Dermis microvascular lymphatic vessel endothelial cell (primary cell): ENCODE measurements around the gene FBXO39. TPM values are rescaled to one million over a fixed set of nuclear protein-coding genes. Genes with fewer than 3 reads are reported as not detected.
A peak's percentile ranks its signal among the peaks of the same experiment; 100 is the strongest.
"Not testable (repeated sequence)": the region's sequence is repeated elsewhere in the genome, so short reads cannot be mapped to it uniquely, and the experiment has no call there.

Source experiments
- DNase-seq, 2 donors: peaks; one replicate each; pipeline versions ENCODE4 v3.0.0 to v3.0.0-alpha.2; 2010; ENCODE audit warnings: low read depth in 2 of 2
- total RNA-seq: library from RNA; depleted of rRNA; stranded (reverse); fragments of >200 nt; gene quantifications from 2 replicates; pipeline ENCODE4 v1.2.1, GENCODE V29; 2014

The FBXO39 gene
- 11.6 and 34.6 TPM in 2 replicates for total RNA-seq

GRCh38 chr17:6775871-6776405 lies at the start of gene FBXO39:
Gene FBXO39, plus strand, starts transcription at chr17:6776215. Its CDS starts 3,654 bp downstream, at chr17:6779869.
- no peak for DNase-seq

DNA sequence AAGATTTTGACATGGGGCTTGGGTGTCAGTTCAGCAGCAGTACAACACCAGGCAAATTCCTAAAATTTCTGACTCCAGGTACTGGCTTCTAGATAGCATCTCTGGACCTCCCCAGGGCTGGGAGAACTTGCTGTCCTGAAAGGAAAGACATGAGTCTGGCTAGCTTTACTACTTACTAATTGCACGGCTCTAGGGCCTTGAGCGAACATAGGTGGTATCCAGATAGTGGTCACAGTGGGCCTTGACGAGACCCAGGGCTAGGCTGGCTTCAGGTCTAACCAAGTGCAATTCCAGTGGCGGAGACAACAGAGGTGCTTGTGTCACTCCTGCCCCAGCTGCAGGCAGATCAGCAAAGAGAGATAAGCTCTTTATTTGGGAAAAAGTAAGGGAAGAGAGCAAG lies 46.5 kb upstream of the FBXO39 start:
- DNase-seq: no peak

- DNase-seq: not testable (repeated sequence)
These were observed 29.4 kb upstream of the FBXO39 start for GRCh38 chr17:6746665-6747064.

- DNase-seq: no peak
These were observed 27.4 kb upstream of the FBXO39 start for GRCh38 chr17:6748617-6749016.

GRCh38 chr17:6749519-6749918 lies 26.5 kb upstream of the FBXO39 start:
- peak in 1 of 2 donors; percentile 29 for DNase-seq

GRCh38 chr17:6752068-6752909 lies 23.7 kb upstream of the FBXO39 start:
- DNase-seq: peak; percentile 98

- peak; percentile 95 to 98 for DNase-seq
These were observed 23.0 kb upstream of the FBXO39 start for GRCh38 chr17:6753006-6753445.

DNA sequence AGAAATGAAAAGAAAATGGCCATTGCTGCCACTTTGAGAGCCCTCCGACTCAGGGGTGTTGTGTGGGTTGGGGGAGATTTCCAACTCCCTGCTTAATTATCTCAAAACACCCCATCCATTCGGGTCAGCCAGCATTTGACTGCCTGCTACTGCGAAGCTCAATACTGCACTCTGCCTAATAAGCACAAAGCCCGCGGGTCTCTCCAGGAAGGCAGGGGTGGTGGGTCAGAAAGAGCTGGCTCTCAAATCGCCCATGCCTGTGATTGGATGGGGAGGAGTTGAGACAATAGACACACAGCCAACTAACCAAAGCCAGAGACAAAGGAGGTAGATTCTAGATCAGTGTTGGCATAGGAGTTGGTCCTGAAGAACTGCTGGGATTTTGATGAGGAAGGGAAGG lies 22.5 kb upstream of the FBXO39 start:
- peak; percentile 70 to 79 for DNase-seq

DNA sequence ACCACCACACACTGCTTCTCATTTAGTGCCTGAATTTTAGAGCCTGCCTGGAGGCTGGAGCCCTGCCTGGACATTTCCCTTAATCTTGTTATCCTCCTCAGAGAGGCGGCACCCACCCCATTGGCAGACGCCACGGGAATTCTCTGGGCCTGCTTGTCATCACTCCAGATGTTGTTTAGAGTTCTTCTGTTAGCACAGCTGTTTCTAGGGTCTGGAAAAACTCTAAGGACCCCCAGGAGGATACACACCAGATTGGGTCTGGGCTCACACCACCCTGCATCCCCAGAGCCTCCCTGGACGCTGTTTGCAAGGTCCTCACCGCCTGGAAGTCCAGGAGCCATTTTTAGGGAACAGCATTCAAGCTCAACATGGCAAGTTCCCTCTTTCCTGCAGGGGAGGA lies 20.7 kb upstream of the FBXO39 start:
- DNase-seq: no peak

GRCh38 chr17:6755731-6756184 lies 20.3 kb upstream of the FBXO39 start, which contains the start of gene XAF1:
Gene XAF1, plus strand, starts transcription at chr17:6756046. Its CDS starts 33 bp downstream, at chr17:6756079.
- DNase-seq: peak in 1 of 2 donors; percentile 10

- no peak for DNase-seq
These were observed 19.5 kb upstream of the FBXO39 start for GRCh38 chr17:6756425-6757031.

DNA sequence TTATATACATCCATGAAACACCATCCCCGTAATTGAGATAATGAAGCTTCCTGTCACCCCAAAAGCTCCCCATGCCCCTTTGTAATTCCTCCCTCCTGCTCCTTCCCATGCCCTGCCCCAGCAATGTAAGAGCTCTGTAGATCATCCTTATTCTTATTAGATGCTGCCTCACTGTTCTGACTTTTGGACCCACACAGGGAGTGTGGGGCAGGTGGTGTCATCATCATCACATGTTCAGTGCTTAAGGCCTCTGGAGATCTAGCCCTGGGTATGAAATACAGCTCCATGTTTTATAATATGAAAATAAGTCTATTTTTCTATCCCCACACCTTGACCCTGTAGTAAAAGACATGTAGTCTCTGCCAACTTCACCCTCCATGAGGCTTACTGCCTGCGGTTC lies 18.3 kb upstream of the FBXO39 start:
- no peak for DNase-seq

GRCh38 chr17:6761779-6762178 lies 14.2 kb upstream of the FBXO39 start:
- no peak for DNase-seq

- DNase-seq: no peak
These were observed 7.6 kb upstream of the FBXO39 start for GRCh38 chr17:6768447-6768846.

DNA sequence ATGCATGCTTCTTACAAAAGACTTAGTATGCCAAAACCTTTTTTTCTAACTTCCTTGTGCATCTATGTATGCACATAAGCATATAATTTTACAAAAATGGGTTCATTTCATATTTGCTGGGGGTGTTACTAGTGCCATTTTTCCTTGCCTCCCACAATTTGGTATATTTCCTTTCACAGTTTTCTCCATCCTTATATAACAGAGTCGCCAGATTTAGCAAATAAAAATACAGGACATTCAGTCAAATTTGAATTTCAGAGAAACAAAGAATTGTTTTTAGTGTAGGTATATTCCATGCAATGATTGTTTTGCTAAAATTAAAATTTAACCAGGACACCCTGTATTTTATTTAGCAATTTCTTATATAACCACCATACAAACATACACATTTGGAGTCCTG lies 4.0 kb upstream of the FBXO39 start:
- no peak for DNase-seq

- not testable (repeated sequence) for DNase-seq
These were observed 1.1 kb upstream of the FBXO39 start for GRCh38 chr17:6774906-6775305.

DNA sequence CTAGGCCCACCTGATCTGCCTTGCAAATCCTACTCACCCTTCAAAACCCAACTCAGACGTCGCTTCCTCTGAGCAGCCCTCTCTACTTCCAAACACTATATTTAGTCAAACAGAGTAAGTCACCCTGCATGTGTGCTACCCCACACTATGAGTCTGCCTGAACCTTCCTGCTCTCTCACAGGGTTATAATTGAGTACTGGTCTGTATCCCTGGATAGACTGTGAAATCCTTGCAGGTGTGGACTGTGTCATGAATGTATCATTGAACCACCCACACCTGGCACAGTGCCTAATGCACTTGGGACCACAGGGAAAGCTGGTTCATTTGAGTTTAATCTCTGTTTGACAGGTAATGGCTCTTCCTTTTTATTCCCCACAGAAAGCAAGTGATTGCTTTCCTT lies 3.4 kb downstream of the FBXO39 start:
- DNase-seq: no peak

DNA sequence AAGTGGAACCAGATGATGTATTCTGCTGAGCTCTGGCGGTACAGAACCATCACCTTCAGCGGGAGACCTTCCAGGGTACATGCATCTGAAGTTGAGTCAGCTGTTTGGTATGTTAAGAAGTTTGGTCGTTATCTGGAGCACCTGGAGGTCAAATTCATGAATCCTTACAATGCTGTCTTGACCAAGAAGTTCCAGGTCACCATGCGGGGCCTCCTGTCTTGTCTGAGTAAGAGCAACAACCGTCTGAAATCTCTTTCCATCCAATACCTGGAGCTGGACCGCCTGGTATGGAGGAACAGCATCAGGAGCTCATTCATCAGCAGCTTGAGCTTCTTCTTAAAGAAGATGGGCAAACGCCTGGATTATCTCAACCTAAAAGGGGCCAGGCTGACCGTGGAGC lies 4.0 kb downstream of the FBXO39 start:
- no peak for DNase-seq

DNA sequence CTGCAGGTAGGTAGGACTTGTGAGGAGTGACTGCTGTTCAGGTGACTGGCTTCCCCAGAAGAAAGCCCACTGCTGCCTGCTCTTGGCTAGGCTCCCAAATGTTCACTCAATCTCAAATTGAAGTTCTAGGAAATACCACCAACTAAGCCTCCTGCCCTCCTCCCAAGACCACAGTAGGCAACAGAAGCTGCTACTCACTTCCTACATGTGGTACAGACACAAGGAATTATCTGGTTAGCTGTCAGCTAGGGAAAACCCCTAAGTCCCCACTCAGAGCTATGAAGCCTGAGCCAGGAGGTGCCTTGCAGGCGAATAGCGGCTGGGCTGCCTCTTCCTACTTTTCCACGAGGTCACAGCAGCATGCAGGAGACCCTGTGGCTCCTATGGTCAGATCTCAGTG lies 4.9 kb downstream of the FBXO39 start:
- no peak for DNase-seq

GRCh38 chr17:6782244-6782643 lies 6.2 kb downstream of the FBXO39 start:
- no peak for DNase-seq

- peak; percentile 80 to 90 for DNase-seq
These were observed 10.6 kb downstream of the FBXO39 start for GRCh38 chr17:6786618-6787017.

DNA sequence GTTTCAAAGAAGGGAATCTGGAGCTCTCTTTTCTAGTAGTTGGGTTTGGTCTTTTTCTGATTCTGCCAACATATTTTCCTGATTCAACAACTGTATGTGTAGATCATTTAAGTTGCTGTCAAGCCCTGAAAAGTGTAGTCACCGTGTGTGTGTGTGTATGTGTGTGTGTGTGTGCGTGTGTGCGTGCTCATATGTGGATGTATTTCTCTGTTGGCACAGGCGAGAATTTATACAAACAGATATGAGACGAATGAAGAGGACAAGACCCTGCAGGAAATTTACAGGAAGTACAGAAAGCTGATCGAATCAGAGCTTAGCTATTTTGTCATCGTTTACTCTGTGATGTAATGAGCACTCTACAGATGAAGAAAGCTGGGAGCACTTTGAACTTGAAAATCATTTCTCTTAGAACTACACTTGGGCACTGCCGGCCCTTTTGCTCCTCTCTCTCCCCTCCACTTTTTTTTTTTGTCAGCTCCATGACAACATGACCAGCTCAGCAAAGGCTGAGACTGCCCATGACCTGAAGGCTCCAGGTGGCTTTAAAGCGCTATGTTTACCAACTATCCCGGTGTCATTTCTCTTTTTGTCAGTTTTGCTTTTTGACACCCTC lies 11.2 kb downstream of the FBXO39 start:
- DNase-seq: peak; percentile 32 to 44
